GM19468 (cell line): ENCODE measurements around the gene GRIN2C.

Source experiments
- ATAC-seq: cut with Tn5 transposase; IDR thresholded peaks from one replicate; pipeline ENCODE4 v1.9.1; 2021; ENCODE audit warnings: mild to moderate bottlenecking, moderate library complexity, moderate number of reproducible peaks; ENCODE audit not compliant: unreplicated experiment; ENCODE audit errors: extremely low read depth

GRIN2C gene

GRCh38 chr17:74807925-74808324, 51.8 kb downstream of the GRIN2C start:
- no peak for ATAC-seq

DNA sequence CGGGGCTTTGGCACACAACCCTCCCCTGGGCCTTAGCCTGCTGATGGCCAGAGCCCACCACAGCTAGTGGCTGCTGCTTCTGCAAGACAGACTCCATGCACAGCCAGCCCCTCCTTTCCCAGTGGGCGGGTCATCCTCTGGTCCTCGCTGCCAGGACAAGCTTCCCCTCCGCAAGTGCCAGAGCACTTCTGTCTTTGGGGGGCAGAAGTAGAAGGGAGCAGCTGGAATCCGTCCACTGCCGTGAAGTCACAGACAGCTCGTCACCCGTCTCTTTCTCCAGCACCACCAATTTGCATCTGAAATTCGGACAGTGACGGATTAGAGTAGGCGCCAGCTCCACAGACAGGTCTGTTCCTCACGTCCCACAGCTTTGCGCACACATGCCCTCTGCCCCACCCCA, 52.2 kb downstream of the GRIN2C start:
- no peak for ATAC-seq

GRCh38 chr17:74806334-74806733, 53.4 kb downstream of the GRIN2C start:
- no peak for ATAC-seq

DNA sequence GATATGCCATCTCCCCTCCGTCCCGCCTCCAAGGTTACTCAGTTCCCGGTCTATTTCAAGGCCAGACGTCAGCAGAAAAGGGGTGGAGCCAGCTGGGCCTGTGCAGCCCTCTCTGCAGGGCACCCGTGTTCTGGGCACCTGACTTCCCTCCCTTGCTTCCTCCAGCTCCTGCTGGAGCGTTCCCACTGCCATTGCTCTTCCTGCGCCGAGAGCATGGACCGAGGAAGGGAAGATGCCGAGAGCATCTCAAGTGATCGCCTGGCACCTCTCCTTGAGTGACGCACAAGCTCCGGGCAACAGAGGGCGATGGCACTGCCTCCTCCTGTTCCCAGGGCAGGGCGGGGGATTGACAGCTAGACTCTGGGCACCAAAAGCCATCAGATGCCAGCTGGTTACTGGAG, 54.1 kb downstream of the GRIN2C start:
- no peak for ATAC-seq

DNA sequence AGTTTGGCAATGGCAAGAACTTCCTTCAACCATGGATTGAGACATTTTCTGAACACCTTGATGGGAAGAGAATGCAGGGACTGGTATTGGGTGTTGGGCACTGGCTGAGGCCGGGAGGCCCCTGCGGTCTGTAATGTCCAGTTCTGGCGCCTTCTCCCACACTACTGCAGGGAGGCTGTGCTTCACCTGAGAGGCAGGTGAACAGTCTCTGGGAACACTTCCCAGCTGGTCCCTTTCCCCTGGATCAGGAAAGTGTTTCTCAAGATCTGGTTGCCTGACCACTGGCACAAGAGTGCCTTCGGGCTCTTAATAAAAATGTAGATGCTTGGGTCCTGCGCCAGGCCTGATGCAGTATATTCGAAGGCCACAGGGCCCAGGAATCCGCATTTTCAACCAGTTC, 55.0 kb downstream of the GRIN2C start:
- no peak for ATAC-seq

GRCh38 chr17:74803971-74804370, 55.7 kb downstream of the GRIN2C start:
- no peak for ATAC-seq

DNA sequence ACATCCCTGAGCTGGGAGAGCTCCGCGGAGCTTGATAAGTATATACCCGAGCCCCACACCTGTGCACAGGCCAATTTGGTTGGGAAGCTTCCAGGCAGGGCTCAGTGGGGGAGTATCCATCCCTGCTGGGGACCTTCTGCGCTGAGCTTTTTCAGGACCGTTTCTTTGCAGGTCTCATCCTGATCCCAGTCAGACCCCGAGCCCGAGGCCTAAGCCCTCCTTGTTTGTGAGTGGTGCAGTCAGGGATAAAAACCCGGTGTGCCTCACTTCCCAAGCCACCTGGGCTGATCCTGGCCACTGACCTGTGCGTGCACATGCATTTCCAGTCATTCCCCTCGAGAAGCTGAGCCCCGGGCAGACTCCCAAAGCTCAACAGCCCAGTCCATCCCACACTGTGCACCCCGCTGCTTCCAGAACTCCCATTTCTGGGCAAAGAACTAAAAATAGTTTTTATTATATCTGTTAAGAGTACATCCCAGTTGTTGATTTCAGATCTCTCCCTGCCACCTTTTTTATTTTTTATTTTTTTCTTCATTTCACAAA, 56.2 kb downstream of the GRIN2C start:
- ATAC-seq: no peak

DNA sequence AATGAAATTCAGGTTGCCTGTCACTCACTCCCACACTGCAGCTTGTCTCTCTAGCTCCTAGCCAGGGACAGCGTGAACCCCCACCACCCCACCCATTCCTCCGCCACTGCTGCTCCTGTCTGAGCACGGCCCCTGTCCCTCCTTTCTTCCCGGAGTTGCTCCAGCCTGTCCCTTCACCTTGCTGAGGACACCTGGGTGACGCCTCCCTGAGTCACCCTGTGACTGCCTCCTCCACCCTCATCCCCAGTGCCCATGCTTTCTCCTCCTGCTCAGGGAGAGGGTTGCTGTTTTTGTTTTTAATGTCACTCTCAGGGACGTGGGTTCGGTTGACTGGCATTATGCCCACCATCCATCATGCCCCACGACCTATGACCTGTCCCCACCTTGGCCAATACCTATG, 57.8 kb downstream of the GRIN2C start:
- no peak for ATAC-seq

DNA sequence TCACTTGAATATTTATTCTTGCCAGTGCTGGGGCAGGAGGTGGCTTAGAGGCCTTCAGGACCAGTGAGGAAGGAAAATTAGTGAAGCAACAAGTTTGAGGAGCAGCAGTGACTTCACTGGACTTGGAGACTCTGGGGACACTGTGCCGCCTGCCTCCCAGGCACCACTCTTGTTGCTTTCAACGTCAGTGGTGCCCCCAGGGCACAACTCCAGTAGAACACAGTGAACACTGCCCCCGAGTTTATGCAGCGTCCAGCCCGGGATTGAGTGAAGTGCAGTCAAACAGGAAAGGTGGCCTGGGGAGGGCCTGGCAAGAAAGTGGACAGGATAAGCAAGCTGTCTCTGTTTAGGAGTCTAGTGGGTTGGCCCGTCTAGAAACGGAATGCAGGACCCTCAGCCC, 59.2 kb downstream of the GRIN2C start:
- no peak for ATAC-seq

DNA sequence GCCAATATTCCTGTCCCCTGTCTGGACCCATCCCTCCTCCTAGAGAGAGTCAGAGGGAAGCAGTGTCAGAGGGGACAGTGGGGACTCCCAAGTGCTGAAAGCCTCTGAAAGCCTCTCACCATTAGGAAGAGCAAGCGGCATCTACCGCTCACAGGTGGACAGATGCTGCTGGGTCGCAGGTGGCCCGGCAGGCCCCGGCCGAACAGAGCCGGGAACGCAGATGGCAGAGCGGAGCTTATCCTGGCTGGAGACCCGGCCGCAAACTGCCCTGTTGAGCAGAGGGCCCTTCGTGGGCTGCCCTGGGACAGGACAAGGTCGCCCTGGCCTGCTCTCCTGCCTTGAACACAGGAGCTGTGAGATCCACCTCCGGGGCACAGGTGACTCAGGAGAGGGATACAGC, 60.6 kb downstream of the GRIN2C start:
- ATAC-seq: no peak

GRCh38 chr17:74798239-74798707, 61.4 kb downstream of the GRIN2C start:
- no peak for ATAC-seq

GRCh38 chr17:74797824-74798223, 61.9 kb downstream of the GRIN2C start:
- ATAC-seq: no peak

- ATAC-seq: no peak
Observed at GRCh38 chr17:74796866-74797265, 62.8 kb downstream of the GRIN2C start.

- no peak for ATAC-seq
Observed at GRCh38 chr17:74796211-74796610, 63.5 kb downstream of the GRIN2C start.

- ATAC-seq: no peak
Observed at GRCh38 chr17:74795327-74796020, 64.2 kb downstream of the GRIN2C start.

GRCh38 chr17:74792586-74793105, 67.0 kb downstream of the GRIN2C start:
- no peak for ATAC-seq
